Brain microvascular endothelial cell (primary cell): ENCODE results near the gene DIPK1A.
"Not testable (repeated sequence)": the region's sequence is repeated elsewhere in the genome, so short reads cannot be mapped to it uniquely, and the experiment has no call there.

Experiments used
- DNase-seq: peaks from one replicate; pipeline ENCODE4 v3.0.0-alpha.2; 2020
- H3K27ac ChIP-seq: fragments of 250-450 bp; sonication (Bioruptor Pico); 2 replicates; pipeline ENCODE4 v1.5.1; 2020; ENCODE audit warnings: mild to moderate bottlenecking, moderate library complexity
- H3K27me3 ChIP-seq: fragments of 250-450 bp; sonication (Bioruptor Pico); replicated peaks from 2 replicates; pipeline ENCODE4 v1.5.1; 2020; ENCODE audit warnings: mild to moderate bottlenecking
- H3K36me3 ChIP-seq: fragments of 250-450 bp; sonication (Bioruptor Pico); replicated peaks from 2 replicates; pipeline ENCODE4 v1.5.1; 2020; ENCODE audit warnings: mild to moderate bottlenecking
- H3K4me3 ChIP-seq: 2 replicates; pipeline ENCODE4 v1.5.1; 2011; ENCODE audit warnings: low read depth, mild to moderate bottlenecking, control low read depth, low read length, moderate library complexity
- CTCF ChIP-seq: IDR thresholded peaks from 2 replicates; pipeline ENCODE4 v1.5.1; 2011; ENCODE audit warnings: low read depth, mild to moderate bottlenecking, moderate library complexity, low read length, control low read depth, inconsistent platforms; ENCODE audit errors: missing control alignments
- in situ Hi-C: cut with HindIII; loops from 2 replicates; pipeline ENCODE4 v1.10.0; 2017; ENCODE audit warnings: low sequenced_read_pairs, low pct_ligation_motif_present

The DIPK1A gene

GRCh38 chr1:92980732-92981647 is 19.7 kb upstream of the DIPK1A start:
- H3K27ac ChIP-seq: no peak overlapping the region
- in situ Hi-C loops: no loop called here
- no peak overlapping the region for H3K4me3 ChIP-seq
- no peak for DNase-seq
- no peak for TF ChIP-seq CTCF
- no peaks in the 10 kb centered on the region for H3K27me3 ChIP-seq
- no peaks in the 10 kb centered on the region for H3K36me3 ChIP-seq

DNA sequence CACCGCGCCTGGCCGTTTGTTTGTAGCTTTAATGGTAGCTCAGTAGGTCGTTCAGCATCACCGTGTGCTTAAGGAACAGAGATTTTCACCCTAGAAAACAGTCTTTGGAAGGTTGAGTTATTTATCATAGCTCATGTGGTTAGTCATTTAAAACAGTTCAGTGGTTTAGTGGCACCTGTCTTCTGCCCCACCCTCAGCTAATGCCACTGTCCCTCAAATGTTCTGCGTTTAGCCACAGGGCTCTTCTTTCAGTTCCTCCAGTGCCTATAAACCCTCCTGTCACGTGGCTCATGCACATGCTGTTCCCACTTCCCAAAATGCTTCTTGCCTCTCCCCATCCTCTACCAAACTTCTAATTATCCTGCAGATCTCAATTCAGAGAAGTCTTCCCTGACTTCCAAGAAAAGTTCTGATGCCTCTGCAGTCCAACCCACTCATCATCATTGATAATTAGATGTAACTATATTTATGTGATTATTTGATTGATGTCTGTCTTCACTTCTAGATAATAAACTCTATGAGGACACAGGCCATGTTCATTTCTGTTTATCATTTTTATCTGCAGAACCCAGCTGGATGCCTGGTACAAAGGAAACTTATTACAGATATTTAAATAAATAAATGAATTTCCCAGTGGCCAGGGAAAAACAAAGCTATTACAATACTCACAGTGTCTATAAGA is 14.4 kb upstream of the DIPK1A start:
- DNase-seq: no peak
- no peak for TF ChIP-seq CTCF
- in situ Hi-C loops: no loop called here
- Histone ChIP-seq H3K27me3 (no peaks in the 10 kb centered on the region), H3K36me3 (no peaks in the 10 kb centered on the region), H3K27ac (no peak overlapping the region), H3K4me3 (no peak overlapping the region)

- in situ Hi-C loops, DNase-seq, H3K27ac ChIP-seq, H3K36me3 ChIP-seq, H3K4me3 ChIP-seq, H3K27me3 ChIP-seq: not testable (repeated sequence)
Observed at GRCh38 chr1:92974112-92974511, 12.8 kb upstream of the DIPK1A start.

DNA sequence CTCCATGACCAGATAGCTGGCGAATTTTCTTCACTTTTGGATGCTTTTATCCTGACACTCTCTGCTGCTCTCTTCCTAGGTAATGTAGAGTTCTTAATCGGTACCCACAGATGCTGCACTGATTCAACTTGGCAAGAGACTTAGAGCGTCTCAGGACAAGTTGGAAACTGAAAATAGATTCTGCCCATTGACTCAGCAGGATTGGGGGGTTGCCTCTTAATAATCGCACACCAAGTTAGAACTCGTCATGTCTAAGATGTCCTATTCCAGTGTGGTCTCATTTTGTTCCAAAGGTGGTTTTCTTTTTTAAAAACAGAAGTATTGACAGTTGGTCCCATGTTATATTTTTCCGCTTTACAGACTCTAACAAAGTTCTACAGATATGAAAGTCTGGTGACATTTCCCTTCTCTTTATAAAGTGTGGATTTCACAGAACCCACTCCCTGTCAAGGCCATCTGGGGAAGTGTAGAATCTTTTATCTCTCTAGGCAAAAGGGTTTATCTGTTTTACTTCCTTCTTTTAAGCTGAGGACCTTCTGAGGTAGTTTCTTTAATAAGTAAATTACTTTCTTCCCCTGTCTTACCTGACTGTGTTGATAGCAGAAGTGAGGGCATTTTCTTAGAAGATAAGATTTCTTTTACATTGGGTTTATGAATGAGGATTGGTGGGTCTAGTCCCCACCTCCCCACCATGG is 12.1 kb upstream of the DIPK1A start:
- no peak for DNase-seq
- Histone ChIP-seq H3K36me3 (no peaks in the 10 kb centered on the region), H3K27me3 (no peaks in the 10 kb centered on the region), H3K4me3 (no peak overlapping the region), H3K27ac (no peak overlapping the region)
- in situ Hi-C loops: no loop called here
- no peak for TF ChIP-seq CTCF

- H3K36me3 ChIP-seq: no peaks in the 10 kb centered on the region
- H3K27ac ChIP-seq: no peak overlapping the region
- no peak for DNase-seq
- H3K27me3 ChIP-seq: no peaks in the 10 kb centered on the region
- TF ChIP-seq CTCF: no peak
- no peak overlapping the region for H3K4me3 ChIP-seq
- in situ Hi-C loops: no loop called here
Observed at GRCh38 chr1:92972409-92973129, 11.3 kb upstream of the DIPK1A start.

GRCh38 chr1:92971932-92972331 is 10.7 kb upstream of the DIPK1A start:
- in situ Hi-C loops, H3K27me3 ChIP-seq, H3K4me3 ChIP-seq, DNase-seq, H3K27ac ChIP-seq, H3K36me3 ChIP-seq: not testable (repeated sequence)
